Epithelial cell of proximal tubule (primary cell): ENCODE data around the gene MRAP. TPM values are rescaled to one million over a fixed set of nuclear protein-coding genes. Genes with fewer than 3 reads are reported as not detected.

Experiments used
- DNase-seq: peaks from one replicate; pipeline ENCODE4 v3.0.0-alpha.2; 2011; ENCODE audit warnings: low read depth
- H3K4me3 ChIP-seq: 2 replicates; pipeline ENCODE4 v1.5.1; 2011; ENCODE audit warnings: low read depth, mild to moderate bottlenecking, low read length
- total RNA-seq: library from RNA; depleted of rRNA; stranded (reverse); fragments of >200 nt; gene quantifications from 2 replicates; pipeline ENCODE4 v1.2.3, GENCODE V29; 2015
- TF ChIP-seq, protein P1 (sequence below): conservative IDR thresholded peaks from 2 replicates; pipeline ENCODE4 v1.5.1; 2012; ENCODE audit warnings: low read depth, mild to moderate bottlenecking, low read length

The MRAP gene
- total RNA-seq, 1 donor from 2014 or later, result not detected

DNA sequence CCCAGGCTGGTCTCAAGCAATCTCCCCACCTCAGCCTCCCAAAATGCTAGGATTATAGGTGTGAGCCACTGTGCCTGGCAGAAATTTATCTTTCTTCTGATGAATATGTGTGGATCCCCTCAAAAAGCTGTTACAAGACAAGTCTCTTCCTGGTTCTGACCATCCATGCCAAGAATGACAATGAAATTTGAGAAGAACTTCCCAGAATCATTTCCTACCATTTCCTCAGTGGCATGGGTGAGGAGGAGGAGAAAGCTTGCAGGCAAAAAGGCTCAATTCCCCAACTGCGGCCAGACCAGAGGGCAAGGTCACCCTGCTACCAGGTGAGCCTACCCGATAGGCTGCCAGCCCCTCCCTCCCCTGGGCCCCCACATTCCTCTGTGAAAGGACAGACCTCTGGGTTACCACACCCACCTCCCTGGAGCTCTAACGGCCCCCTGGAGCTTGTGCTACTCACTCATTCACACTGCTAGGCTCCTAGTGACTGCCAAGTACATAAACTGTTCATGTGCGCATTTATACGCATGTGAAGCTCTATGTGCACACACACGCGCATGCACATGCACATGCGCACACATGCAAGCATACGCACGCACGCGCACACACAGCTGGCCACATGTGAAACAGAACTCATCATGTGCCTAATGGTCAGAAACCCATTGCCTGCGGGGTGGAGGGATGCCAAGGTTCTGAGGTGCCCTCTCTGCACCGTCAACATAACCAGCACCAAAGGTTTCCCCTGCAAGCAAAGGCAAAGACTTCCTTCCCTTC, 17.0 kb downstream of the MRAP start:
- DNase-seq, result no peak
- H3K4me3 ChIP-seq, result no peak overlapping the region
- TF ChIP-seq, protein P1, sequence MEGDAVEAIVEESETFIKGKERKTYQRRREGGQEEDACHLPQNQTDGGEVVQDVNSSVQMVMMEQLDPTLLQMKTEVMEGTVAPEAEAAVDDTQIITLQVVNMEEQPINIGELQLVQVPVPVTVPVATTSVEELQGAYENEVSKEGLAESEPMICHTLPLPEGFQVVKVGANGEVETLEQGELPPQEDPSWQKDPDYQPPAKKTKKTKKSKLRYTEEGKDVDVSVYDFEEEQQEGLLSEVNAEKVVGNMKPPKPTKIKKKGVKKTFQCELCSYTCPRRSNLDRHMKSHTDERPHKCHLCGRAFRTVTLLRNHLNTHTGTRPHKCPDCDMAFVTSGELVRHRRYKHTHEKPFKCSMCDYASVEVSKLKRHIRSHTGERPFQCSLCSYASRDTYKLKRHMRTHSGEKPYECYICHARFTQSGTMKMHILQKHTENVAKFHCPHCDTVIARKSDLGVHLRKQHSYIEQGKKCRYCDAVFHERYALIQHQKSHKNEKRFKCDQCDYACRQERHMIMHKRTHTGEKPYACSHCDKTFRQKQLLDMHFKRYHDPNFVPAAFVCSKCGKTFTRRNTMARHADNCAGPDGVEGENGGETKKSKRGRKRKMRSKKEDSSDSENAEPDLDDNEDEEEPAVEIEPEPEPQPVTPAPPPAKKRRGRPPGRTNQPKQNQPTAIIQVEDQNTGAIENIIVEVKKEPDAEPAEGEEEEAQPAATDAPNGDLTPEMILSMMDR, result no peak

DNA sequence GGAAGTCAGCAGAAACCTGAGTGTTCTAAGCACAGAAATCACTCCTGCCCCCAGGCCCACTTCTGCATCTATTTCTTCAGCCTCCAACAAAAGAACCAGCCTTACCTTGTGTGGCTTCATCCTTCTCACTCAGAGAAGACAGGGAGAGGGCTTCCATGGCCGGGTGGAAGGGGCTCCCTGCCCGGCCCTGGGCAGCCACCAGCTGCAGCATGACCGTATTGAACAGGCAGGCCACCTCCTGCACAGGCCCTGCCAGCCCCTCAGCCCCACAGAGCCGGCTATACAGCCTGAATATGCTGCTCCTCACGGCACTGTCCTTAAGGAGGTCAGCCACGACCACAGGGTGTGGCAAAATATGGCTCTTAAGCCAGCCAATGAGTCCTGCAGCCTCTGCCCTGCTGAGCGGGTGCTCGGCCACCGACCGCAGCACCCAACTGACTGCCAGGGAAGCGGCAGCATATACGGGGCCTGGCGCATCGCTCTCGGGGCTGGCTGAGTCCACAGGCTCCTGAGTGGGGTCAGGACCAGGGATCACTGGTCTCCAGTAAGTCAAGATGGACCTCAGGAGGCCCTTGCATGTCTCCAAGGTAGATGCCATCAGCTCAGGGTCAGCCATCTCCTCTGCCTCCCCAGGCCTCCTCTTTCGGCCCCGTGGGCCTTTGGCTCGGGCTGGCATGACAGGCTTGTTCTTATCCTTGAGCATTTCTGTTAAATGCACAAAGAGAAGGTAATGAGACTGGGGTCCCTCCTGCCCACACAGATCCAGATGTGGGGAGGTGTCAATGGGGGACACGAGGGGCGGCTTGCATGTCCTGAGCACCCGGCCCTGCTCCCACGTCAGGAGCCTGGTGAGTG, 17.9 kb downstream of the MRAP start:
- no peak for DNase-seq
- TF ChIP-seq, protein P1, result no peak
- no peak overlapping the region for H3K4me3 ChIP-seq

DNA sequence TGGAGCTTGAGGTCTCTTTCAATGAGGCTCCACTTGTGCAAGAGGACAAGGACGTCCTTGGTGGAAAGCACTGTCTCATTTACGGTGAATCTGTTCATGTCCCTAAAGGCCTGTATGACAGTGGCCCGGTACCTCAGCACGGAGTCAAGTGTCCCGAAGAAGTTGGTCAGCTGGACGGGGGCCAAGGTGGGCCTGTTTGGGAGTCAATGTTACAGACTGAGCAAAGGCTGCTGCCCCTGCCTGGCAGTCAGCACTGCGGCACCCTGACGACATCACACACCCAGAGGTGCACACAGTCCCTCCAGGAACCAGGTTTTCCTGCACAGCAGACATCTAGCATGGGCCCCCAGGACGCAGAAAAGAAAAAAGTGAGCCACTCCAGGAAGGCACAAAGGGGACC, 19.1 kb downstream of the MRAP start:
- H3K4me3 ChIP-seq, result no peak overlapping the region
- TF ChIP-seq, protein P1, result no peak
- DNase-seq, result no peak

DNA sequence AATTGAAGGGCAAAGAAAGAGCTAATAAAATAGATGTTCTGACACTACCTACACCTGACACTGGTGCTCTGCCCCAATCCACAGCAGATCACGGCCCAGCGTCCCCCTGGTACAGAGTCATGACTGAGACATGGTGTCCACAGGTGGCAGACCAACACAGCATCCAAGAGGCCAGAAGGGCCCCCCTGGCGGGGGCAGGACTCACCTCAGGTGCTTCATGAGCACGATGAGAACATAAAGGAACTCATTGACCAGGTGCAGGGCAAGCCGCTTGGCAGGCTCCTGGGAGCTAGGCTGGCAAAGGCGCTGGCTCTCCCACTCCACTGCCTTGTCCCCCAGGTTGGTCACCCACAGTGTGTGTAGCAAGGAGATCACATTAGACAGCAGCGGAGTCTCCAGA, 20.4 kb downstream of the MRAP start:
- DNase-seq, result no peak
- H3K4me3 ChIP-seq, result no peak overlapping the region
- TF ChIP-seq, protein P1, result no peak

DNA sequence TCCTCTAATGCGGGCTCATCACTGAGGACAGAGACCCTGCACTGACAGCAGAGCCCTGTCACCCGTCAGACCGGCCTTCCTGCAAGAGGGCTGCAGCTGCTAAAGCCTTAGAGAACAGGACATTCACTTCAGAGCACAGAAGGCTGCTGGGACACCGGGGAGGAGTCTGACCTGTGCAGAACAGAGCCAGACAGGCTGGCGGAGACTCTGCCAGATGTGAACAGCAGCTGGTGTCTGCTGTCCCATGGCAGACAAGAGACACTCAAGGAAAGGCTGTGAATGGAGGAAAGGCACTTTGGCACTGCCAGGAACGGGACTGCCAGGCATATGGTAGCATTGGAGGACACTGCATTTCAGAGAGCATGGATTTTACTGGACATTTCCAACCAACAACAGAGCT, 21.4 kb downstream of the MRAP start:
- H3K4me3 ChIP-seq, result no peak overlapping the region
- TF ChIP-seq, protein P1, result no peak
- no peak for DNase-seq

DNA sequence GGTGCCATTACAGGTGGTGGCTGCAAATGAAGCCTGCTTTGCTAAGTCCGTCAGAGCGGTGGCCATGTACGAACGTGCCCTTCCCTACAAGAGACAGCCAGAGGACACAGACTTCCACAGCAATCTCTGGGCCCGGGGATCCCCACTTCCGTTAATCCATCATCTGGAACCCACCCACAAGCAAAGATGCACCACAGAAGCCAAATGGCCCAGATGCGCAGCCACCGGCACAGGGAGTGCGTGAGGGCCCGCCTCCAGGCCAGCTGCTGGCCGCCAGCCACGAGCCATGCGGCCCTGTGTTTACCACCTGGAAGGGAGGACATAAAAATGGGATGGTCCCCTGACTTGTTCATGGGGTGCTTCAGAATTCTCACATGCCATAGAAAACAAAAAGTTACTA, 22.1 kb downstream of the MRAP start:
- no peak overlapping the region for H3K4me3 ChIP-seq
- DNase-seq, result no peak
- TF ChIP-seq, protein P1, result no peak
